HepG2 (cell line): ENCODE data around the gene SLC35F3. TPM values are rescaled to one million over a fixed set of nuclear protein-coding genes. Genes with fewer than 3 reads are reported as not detected.

Source experiments
- ATAD3A ChIP-seq: sonication (generic); formaldehyde crosslinking; IDR thresholded peaks from 2 replicates; pipeline ENCODE4 v1.4.0; 2020; ENCODE audit warnings: missing genetic modification reagents
- ATF7-NPFF ChIP-seq: sonication (generic); formaldehyde crosslinking; IDR thresholded peaks from 2 replicates; pipeline ENCODE4 v1.8.1; 2023; ENCODE audit warnings: mild to moderate bottlenecking, low read depth, missing genetic modification reagents, moderate library complexity
- ATRX ChIP-seq: sonication (generic); formaldehyde crosslinking; IDR thresholded peaks from 2 replicates; pipeline ENCODE4 v1.4.0; 2020; ENCODE audit warnings: missing genetic modification reagents, borderline replicate concordance
- CEBPG ChIP-seq: IDR thresholded peaks from 2 replicates; pipeline ENCODE4 v1.6.1; 2016
- ELF1 ChIP-seq: sonication (generic); formaldehyde crosslinking; IDR thresholded peaks from 2 replicates; pipeline ENCODE4 v1.4.0; 2020; ENCODE audit warnings: missing genetic modification reagents
- FOXO1 ChIP-seq: sonication (generic); formaldehyde crosslinking; IDR thresholded peaks from 2 replicates; pipeline ENCODE4 v1.4.0; 2020; ENCODE audit warnings: missing genetic modification reagents
- GATAD1 ChIP-seq: IDR thresholded peaks from 2 replicates; pipeline ENCODE4 v1.6.1; 2016; ENCODE audit warnings: missing genetic modification reagents, missing compliant biosample characterization
- MBD4 ChIP-seq: IDR thresholded peaks from 2 replicates; pipeline ENCODE4 v1.6.1; 2012; ENCODE audit warnings: low read length, inconsistent platforms, borderline replicate concordance
- MBNL3 ChIP-seq: fragments of 250-450 bp; sonication (Bioruptor Pico); conservative IDR thresholded peaks from 2 replicates; pipeline ENCODE4 v1.8.0; 2022; ENCODE audit warnings: mild to moderate bottlenecking, inconsistent platforms
- MIXL1 ChIP-seq: IDR thresholded peaks from 2 replicates; pipeline ENCODE4 v1.6.1; 2016
- NCOA2 ChIP-seq: sonication (generic); formaldehyde crosslinking; IDR thresholded peaks from 2 replicates; pipeline ENCODE4 v1.8.0; 2022; ENCODE audit warnings: inconsistent platforms
- NR2C2 ChIP-seq: sonication (generic); formaldehyde crosslinking; IDR thresholded peaks from 2 replicates; pipeline ENCODE4 v1.4.0; 2020; ENCODE audit warnings: missing genetic modification reagents, mild to moderate bottlenecking, moderate library complexity, borderline replicate concordance
- PAXIP1 ChIP-seq: sonication (generic); formaldehyde crosslinking; conservative IDR thresholded peaks from 2 replicates; pipeline ENCODE4 v1.4.0; 2020; ENCODE audit warnings: mild to moderate bottlenecking, missing genetic modification reagents, moderate library complexity
- SATB2 ChIP-seq: sonication (generic); formaldehyde crosslinking; IDR thresholded peaks from 2 replicates; pipeline ENCODE4 v1.5.0; 2020; ENCODE audit warnings: missing genetic modification reagents
- ZBTB33 ChIP-seq: sonication (generic); formaldehyde crosslinking; IDR thresholded peaks from 2 replicates; pipeline ENCODE4 v1.4.0; 2020; ENCODE audit warnings: missing genetic modification reagents
- ZFP62 ChIP-seq: sonication (generic); formaldehyde crosslinking; IDR thresholded peaks from 2 replicates; pipeline ENCODE4 v1.4.0; 2020; ENCODE audit warnings: missing genetic modification reagents
- ZMYM4 ChIP-seq: sonication (generic); formaldehyde crosslinking; IDR thresholded peaks from 2 replicates; pipeline ENCODE4 v1.8.1; 2023; ENCODE audit warnings: mild to moderate bottlenecking, missing genetic modification reagents
- ZNF773 ChIP-seq: sonication (generic); formaldehyde crosslinking; IDR thresholded peaks from 2 replicates; pipeline ENCODE4 v1.4.0; 2020; ENCODE audit warnings: missing genetic modification reagents, borderline replicate concordance
- polyA plus RNA-seq, 8 experiments: library from polyadenylated mRNA; depleted of rRNA in 3 of 8; stranded (reverse) in 7 of 8; unstranded in 1 of 8; fragments of >200 nt; fragmentation: Illumina TruSeq in 4 of 8; extraction: Trizol in 4 of 8; gene quantifications; 2 replicates each; pipeline versions ENCODE4 v1.2.1 to v1.2.3, GENCODE V29; 2011 to 2016; ENCODE audit warnings: low read depth in 4 of 8, missing spikeins in 1 of 8, mixed read lengths in 1 of 8; ENCODE audit not compliant: insufficient read depth in 1 of 8
- total RNA-seq, 5 experiments: library from RNA; depleted of rRNA; stranded (reverse); fragments of >200 nt; fragmentation: Illumina TruSeq; extraction: Trizol; gene quantifications; 2 replicates each; pipeline ENCODE4 v1.2.3, GENCODE V29; 2016; ENCODE audit warnings: low read depth in 1 of 5
- TF ChIP-seq, protein P1 (sequence below), 2 experiments: sonication (generic) in 1 of 2; formaldehyde crosslinking in 1 of 2; IDR thresholded peaks; 2 replicates each; pipeline versions ENCODE4 v1.4.0 to v1.6.1; 2018 to 2020; ENCODE audit warnings: missing genetic modification reagents in 2 of 2, borderline replicate concordance in 1 of 2, low read depth in 1 of 2, mild to moderate bottlenecking in 1 of 2, missing biosample characterization in 1 of 2
- TF ChIP-seq, protein P2 (sequence below): sonication (generic); formaldehyde crosslinking; IDR thresholded peaks from 2 replicates; pipeline ENCODE4 v1.4.0; 2020; ENCODE audit warnings: missing genetic modification reagents
- TF ChIP-seq, protein P3 (sequence below): sonication (generic); formaldehyde crosslinking; IDR thresholded peaks from 2 replicates; pipeline ENCODE4 v1.4.0; 2020; ENCODE audit warnings: mild to moderate bottlenecking, missing genetic modification reagents

SLC35F3 gene
- total and polyA plus RNA-seq, 2 of the 13 experiments (the other 11 are each of a cell fraction or from before 2014, with no cell fraction given), result not detected

DNA sequence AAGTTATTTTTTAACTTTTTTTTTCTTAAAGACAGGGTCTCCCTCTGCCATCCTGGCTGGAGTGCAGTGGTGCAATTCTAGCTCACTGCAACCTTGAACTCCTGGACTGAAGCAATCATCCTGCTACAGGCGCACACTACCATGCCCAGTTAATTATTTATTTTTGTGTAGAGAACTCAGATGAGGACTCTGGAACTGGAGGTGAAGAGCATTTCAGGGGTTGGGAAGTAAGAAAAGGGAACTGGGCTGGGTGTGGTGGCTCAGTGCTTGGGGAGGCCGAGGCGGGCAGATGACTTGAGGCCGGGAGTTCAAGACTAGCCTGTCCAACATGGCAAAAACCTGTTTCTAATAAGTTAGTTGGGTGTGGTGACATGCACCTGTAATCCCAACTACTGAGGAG lies 28.9 kb downstream of the SLC35F3 start (continued):
- TF ChIP-seq PAXIP1 (peak; percentile 63), ZMYM4 (CRISPR knock-in tag) (no peak), ELF1 (no peak), NR2C2 (peak; percentile 30; the same call in 1 of the 2 replicates), SATB2 (CRISPR knock-in tag) (no peak), ZBTB33 (CRISPR knock-in tag) (no peak), ZFP62 (no peak), GATAD1 (CRISPR knock-in tag) (no peak), ZNF773 (CRISPR knock-in tag) (no peak), MBD4 (no peak), ATF7-NPFF (no peak), MIXL1 (peak; percentile 38; the same call in 1 of the 2 replicates), ATRX (CRISPR knock-in tag) (no peak), FOXO1 (CRISPR knock-in tag) (no peak), MBNL3 (CRISPR knock-in tag) (no peak), CEBPG (CRISPR knock-in tag) (peak; percentile 81), ATAD3A (CRISPR knock-in tag) (no peak), NCOA2 (0 out of 2 replicates have a peak, but pooled peaks have one; percentile 27)
- TF ChIP-seq, protein P1, sequence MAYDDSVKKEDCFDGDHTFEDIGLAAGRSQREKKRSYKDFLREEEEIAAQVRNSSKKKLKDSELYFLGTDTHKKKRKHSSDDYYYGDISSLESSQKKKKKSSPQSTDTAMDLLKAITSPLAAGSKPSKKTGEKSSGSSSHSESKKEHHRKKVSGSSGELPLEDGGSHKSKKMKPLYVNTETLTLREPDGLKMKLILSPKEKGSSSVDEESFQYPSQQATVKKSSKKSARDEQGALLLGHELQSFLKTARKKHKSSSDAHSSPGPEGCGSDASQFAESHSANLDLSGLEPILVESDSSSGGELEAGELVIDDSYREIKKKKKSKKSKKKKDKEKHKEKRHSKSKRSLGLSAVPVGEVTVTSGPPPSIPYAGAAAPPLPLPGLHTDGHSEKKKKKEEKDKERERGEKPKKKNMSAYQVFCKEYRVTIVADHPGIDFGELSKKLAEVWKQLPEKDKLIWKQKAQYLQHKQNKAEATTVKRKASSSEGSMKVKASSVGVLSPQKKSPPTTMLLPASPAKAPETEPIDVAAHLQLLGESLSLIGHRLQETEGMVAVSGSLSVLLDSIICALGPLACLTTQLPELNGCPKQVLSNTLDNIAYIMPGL (CRISPR knock-in tag; IDR thresholded peaks at IDR 0.05; ENCODE audit: borderline replicate concordance in 1 of 2, low read depth in 1 of 2), result no peak
- TF ChIP-seq, protein P2, sequence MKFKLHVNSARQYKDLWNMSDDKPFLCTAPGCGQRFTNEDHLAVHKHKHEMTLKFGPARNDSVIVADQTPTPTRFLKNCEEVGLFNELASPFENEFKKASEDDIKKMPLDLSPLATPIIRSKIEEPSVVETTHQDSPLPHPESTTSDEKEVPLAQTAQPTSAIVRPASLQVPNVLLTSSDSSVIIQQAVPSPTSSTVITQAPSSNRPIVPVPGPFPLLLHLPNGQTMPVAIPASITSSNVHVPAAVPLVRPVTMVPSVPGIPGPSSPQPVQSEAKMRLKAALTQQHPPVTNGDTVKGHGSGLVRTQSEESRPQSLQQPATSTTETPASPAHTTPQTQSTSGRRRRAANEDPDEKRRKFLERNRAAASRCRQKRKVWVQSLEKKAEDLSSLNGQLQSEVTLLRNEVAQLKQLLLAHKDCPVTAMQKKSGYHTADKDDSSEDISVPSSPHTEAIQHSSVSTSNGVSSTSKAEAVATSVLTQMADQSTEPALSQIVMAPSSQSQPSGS (CRISPR knock-in tag), result peak; percentile 38; the same call in 1 of the 2 replicates
- TF ChIP-seq, protein P3, sequence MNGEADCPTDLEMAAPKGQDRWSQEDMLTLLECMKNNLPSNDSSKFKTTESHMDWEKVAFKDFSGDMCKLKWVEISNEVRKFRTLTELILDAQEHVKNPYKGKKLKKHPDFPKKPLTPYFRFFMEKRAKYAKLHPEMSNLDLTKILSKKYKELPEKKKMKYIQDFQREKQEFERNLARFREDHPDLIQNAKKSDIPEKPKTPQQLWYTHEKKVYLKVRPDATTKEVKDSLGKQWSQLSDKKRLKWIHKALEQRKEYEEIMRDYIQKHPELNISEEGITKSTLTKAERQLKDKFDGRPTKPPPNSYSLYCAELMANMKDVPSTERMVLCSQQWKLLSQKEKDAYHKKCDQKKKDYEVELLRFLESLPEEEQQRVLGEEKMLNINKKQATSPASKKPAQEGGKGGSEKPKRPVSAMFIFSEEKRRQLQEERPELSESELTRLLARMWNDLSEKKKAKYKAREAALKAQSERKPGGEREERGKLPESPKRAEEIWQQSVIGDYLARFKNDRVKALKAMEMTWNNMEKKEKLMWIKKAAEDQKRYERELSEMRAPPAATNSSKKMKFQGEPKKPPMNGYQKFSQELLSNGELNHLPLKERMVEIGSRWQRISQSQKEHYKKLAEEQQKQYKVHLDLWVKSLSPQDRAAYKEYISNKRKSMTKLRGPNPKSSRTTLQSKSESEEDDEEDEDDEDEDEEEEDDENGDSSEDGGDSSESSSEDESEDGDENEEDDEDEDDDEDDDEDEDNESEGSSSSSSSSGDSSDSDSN (CRISPR knock-in tag), result no peak
